Stimulated activated CD8-positive, alpha-beta memory T cell treated with anti-CD3 and anti-CD28 coated beads, Interleukin-7, amount 100 ng/mL, for 24 hours (primary cell): Measurements from ENCODE around the gene NAMPT.
A peak's percentile ranks its signal among the peaks of the same experiment; 100 is the strongest.
"Not testable (repeated sequence)": the region's sequence is repeated elsewhere in the genome, so short reads cannot be mapped to it uniquely, and the experiment has no call there.

ENCODE experiments used
- DNase-seq: peaks from one replicate; pipeline ENCODE4 v3.0.0-alpha.2; 2020; ENCODE audit warnings: low read depth

The NAMPT gene

GRCh38 chr7:106304568-106304967 is 19.8 kb upstream of the NAMPT start:
- no peak for DNase-seq

- DNase-seq = not testable (repeated sequence)
Observed at GRCh38 chr7:106298631-106299030, 13.8 kb upstream of the NAMPT start.

- not testable (repeated sequence) for DNase-seq
Observed at GRCh38 chr7:106298155-106298554, 13.4 kb upstream of the NAMPT start.

GRCh38 chr7:106294334-106294733 is 9.6 kb upstream of the NAMPT start:
- no peak for DNase-seq

- no peak for DNase-seq
Observed at GRCh38 chr7:106291247-106291646, 6.5 kb upstream of the NAMPT start.

- no peak for DNase-seq
Observed at GRCh38 chr7:106290319-106290718, 5.5 kb upstream of the NAMPT start.

GRCh38 chr7:106289848-106290247 is 5.1 kb upstream of the NAMPT start:
- DNase-seq = no peak

- no peak for DNase-seq
Observed at GRCh38 chr7:106288263-106288662, 3.5 kb upstream of the NAMPT start.

- DNase-seq = no peak
Observed at GRCh38 chr7:106287786-106288185, 3.0 kb upstream of the NAMPT start.

- no peak for DNase-seq
Observed at GRCh38 chr7:106285855-106286492, 1.2 kb upstream of the NAMPT start.

- DNase-seq = peak; percentile 99
Observed at GRCh38 chr7:106285051-106285854, 470 bp upstream of the NAMPT start.

- DNase-seq = peak; percentile 30
Observed at GRCh38 chr7:106283831-106284713, 711 bp downstream of the NAMPT start.

GRCh38 chr7:106283501-106283830 is 1.3 kb downstream of the NAMPT start:
- DNase-seq = no peak

- no peak for DNase-seq
Observed at GRCh38 chr7:106282852-106283251, 1.9 kb downstream of the NAMPT start.

- DNase-seq = no peak
Observed at GRCh38 chr7:106282390-106282789, 2.4 kb downstream of the NAMPT start.

- no peak for DNase-seq
Observed at GRCh38 chr7:106281585-106282318, 3.0 kb downstream of the NAMPT start.

GRCh38 chr7:106281127-106281526 is 3.7 kb downstream of the NAMPT start:
- no peak for DNase-seq

- no peak for DNase-seq
Observed at GRCh38 chr7:106279425-106280197, 5.2 kb downstream of the NAMPT start.

- no peak for DNase-seq
Observed at GRCh38 chr7:106278695-106279094, 6.1 kb downstream of the NAMPT start.

GRCh38 chr7:106277976-106278375 is 6.8 kb downstream of the NAMPT start:
- no peak for DNase-seq

- no peak for DNase-seq
Observed at GRCh38 chr7:106276513-106276912, 8.3 kb downstream of the NAMPT start.
